C4-2B (cell line): ENCODE results near the gene KAT7.

Experiments used
- CTCF ChIP-seq: fragments of 450-650 bp; conservative IDR thresholded peaks from 2 replicates; pipeline ENCODE4 v1.5.1; 2017; ENCODE audit warnings: mild to moderate bottlenecking
- ZFX ChIP-seq: fragments of 450-650 bp; IDR thresholded peaks from 2 replicates; pipeline ENCODE4 v1.6.1; 2017

DNA sequence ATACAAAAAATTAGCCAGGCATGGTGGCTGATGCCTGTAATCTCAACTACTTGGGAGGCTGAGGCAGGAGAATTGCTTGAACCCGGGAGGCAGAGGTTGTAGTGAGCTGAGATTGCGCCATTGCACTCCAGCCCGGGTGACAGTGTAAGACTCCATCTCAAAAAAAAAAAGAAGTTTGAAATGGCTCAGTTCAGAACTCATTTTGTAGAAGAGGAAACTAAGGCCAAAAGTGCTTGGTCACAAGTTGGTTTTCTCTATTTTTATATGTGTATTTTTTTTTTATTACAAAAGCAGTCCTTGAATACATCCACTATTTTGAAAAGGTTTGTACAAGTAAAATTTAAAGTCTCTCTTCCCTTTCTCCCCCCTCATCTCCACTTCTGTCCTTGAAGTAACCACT, 53.9 kb downstream of the KAT7 start:
- TF ChIP-seq CTCF (no peak), ZFX (no peak)
